ENCODE results near the gene SLC47A1. TPM values are rescaled to one million over a fixed set of nuclear protein-coding genes. Genes with fewer than 3 reads are reported as not detected.

Gene SLC47A1
- total and polyA plus RNA-seq, 10 of the 15 experiments (the other 5 are each of a cell fraction or from before 2014, with no cell fraction given): 0.41 TPM; not detected in 9

- Histone ChIP-seq H3K4me3 (no peak overlapping the region), H3K9me3 (replicated peaks; ENCODE audit: control insufficient read depth, insufficient read depth, low read length) (no peaks in the 10 kb centered on the region), H3K79me2 (ENCODE audit: control insufficient read depth, insufficient read depth, low read length) (no peaks in the 10 kb centered on the region), H3K27ac (ENCODE audit: control insufficient read depth, insufficient read depth) (no peak overlapping the region), H4K20me1 (ENCODE audit: control insufficient read depth, insufficient read depth) (no peaks in the 10 kb centered on the region), H3K36me3 (ENCODE audit: control insufficient read depth in 2 of 2, insufficient read depth in 2 of 2, low read length in 1 of 2) (no peaks in the 10 kb centered on the region), H3K27me3 (replicated peaks in 1 of 2; ENCODE audit: control insufficient read depth in 2 of 2, insufficient read depth in 2 of 2, low read length in 1 of 2) (0 out of 4 replicates have a peak, but pooled peaks cover 0 to 4% of the 10 kb centered on the region in 2 experiments), H3K9ac (ENCODE audit: control insufficient read depth, insufficient read depth, low read length) (no peak overlapping the region), H3K4me2 (ENCODE audit: control insufficient read depth, insufficient read depth) (no peak overlapping the region), H3K4me1 (ENCODE audit: control insufficient read depth, insufficient read depth, low read length) (no peaks in the 10 kb centered on the region), H2AFZ (ENCODE audit: control insufficient read depth, low read depth, low read length) (no peak overlapping the region)
- FAIRE-seq (no peak), ATAC-seq (no peak), DNase-seq (ENCODE audit: low read depth, low spot score) (no peak)
- intact Hi-C loops (cut with micrococcal nuclease; ENCODE audit: unreplicated experiment) (no loop called here), in situ Hi-C loops (cut with MboI) (no loop called here)
- no peak for TF ChIP-seq MYC (IDR thresholded peaks at IDR 0.05; ENCODE audit: insufficient read depth, insufficient read length, insufficient replicate concordance, low read length, severe bottlenecking)
- no peak for TF ChIP-seq RUNX3 (IDR thresholded peaks at IDR 0.05; ENCODE audit: low read length)
- TF ChIP-seq TAF1 (IDR thresholded peaks at IDR 0.05; ENCODE audit: borderline replicate concordance, low read depth, low read length): no peak
- TF ChIP-seq CREB1 (IDR thresholded peaks at IDR 0.05; ENCODE audit: low read depth): no peak
- TF ChIP-seq ZNF622 (IDR thresholded peaks at IDR 0.05): no peak
- no peak for TF ChIP-seq KLF5 (IDR thresholded peaks at IDR 0.05; ENCODE audit: partially characterized antibody)
- TF ChIP-seq HDAC2 (IDR thresholded peaks at IDR 0.05): no peak
- no peak for TF ChIP-seq WRNIP1 (IDR thresholded peaks at IDR 0.05; ENCODE audit: borderline replicate concordance, low read depth, low read length)
- no peak for TF ChIP-seq NBN (IDR thresholded peaks at IDR 0.05)
- no peak for TF ChIP-seq FOXM1 (IDR thresholded peaks at IDR 0.05; ENCODE audit: low read depth, low read length)
- TF ChIP-seq MTA2 (IDR thresholded peaks at IDR 0.05; ENCODE audit: low read depth): no peak
- no peak for TF ChIP-seq TARDBP (IDR thresholded peaks at IDR 0.05; ENCODE audit: borderline replicate concordance)
- no peak for TF ChIP-seq NFIC (IDR thresholded peaks at IDR 0.05; ENCODE audit: low read depth, low read length)
- TF ChIP-seq NKRF (conservative IDR thresholded peaks at IDR 0.05): no peak
- TF ChIP-seq ZNF274 (IDR thresholded peaks at IDR 0.05; ENCODE audit: insufficient read depth, insufficient read length): no peak
- no peak for TF ChIP-seq MYB (IDR thresholded peaks at IDR 0.05; ENCODE audit: borderline replicate concordance, low read depth, low read length)
- no peak for TF ChIP-seq USF1 (IDR thresholded peaks at IDR 0.05; ENCODE audit: borderline replicate concordance, extremely low read length, insufficient read depth, low read depth, low read length)
- TF ChIP-seq TCF7 (IDR thresholded peaks at IDR 0.05; ENCODE audit: borderline replicate concordance): no peak
- no peak for TF ChIP-seq EED (IDR thresholded peaks at IDR 0.05; ENCODE audit: low read depth)
- TF ChIP-seq NFYB (IDR thresholded peaks at IDR 0.05; ENCODE audit: insufficient read depth, low read depth, low read length): no peak
- RAD21 ChIA-PET (ENCODE audit: unreplicated experiment): no interaction called here
- POLR2A ChIA-PET: no interaction called here
- SMC1A ChIA-PET (ENCODE audit: uncharacterized antibody, unreplicated experiment): no interaction called here
- CTCF ChIA-PET: no interaction called here
- no TSS peak for BruUV-seq (replicated peaks)
- 84% methylated on average over 4 of the region's 4 CpGs for WGBS (ENCODE audit: insufficient coverage, insufficient replicate concordance, low lambda C conversion rate, missing lambda C conversion rate)
These were observed 92.4 kb downstream of the SLC47A1 start for GRCh38 chr17:19626079-19626478.

Measured in GM12878 (cell line).